K562 (cell line): ENCODE results near the gene STK17A.

ENCODE experiments used
- BRD4 ChIP-seq: fragments of 200-600 bp; sonication (generic); IDR thresholded peaks from 2 replicates; pipeline ENCODE4 v1.6.1; 2017; ENCODE audit warnings: inconsistent platforms
- CHD4 ChIP-seq: fragments of 200-600 bp; sonication (generic); IDR thresholded peaks from 3 replicates; pipeline ENCODE4 v1.6.1; 2012; ENCODE audit warnings: low read depth, mild to moderate bottlenecking, mixed read lengths, low read length, inconsistent platforms; ENCODE audit not compliant: insufficient read depth, insufficient replicate concordance, poor library complexity, severe bottlenecking
- DACH1 ChIP-seq: fragments of 450-650 bp; IDR thresholded peaks from 2 replicates; pipeline ENCODE4 v1.6.1; 2018; ENCODE audit not compliant: partially characterized antibody
- GTF2E2 ChIP-seq: fragments of 200-800 bp; sonication (Bioruptor generic); IDR thresholded peaks from 2 replicates; pipeline ENCODE4 v1.6.1; 2016; ENCODE audit warnings: missing genetic modification characterization, missing compliant biosample characterization
- POLR2A ChIP-seq: fragments of 450-650 bp; conservative IDR thresholded peaks from 2 replicates; pipeline ENCODE4 v1.6.1; 2016
- SIN3A ChIP-seq, 2 experiments: fragments of 150-350 bp in 1 of 2; IDR thresholded peaks; 2 replicates each; pipeline ENCODE4 v1.6.1; 2011 to 2016; ENCODE audit warnings: borderline replicate concordance in 2 of 2, low read depth in 2 of 2, low read length in 2 of 2, mild to moderate bottlenecking in 2 of 2, moderate library complexity in 2 of 2; ENCODE audit not compliant: control insufficient read depth in 1 of 2
- ZNF217 ChIP-seq: sonication (generic); formaldehyde crosslinking; IDR thresholded peaks from 2 replicates; pipeline ENCODE4 v1.8.0; 2022; ENCODE audit warnings: mild to moderate bottlenecking, missing genetic modification reagents
- ZNF316 ChIP-seq: fragments of 450-650 bp; IDR thresholded peaks from 2 replicates; pipeline ENCODE4 v1.6.1; 2016
- TF ChIP-seq, protein P1 (sequence below): fragments of 250-450 bp; sonication (Bioruptor Pico); IDR thresholded peaks from 2 replicates; pipeline ENCODE4 v1.5.0; 2020; ENCODE audit warnings: mild to moderate bottlenecking
- TF ChIP-seq, protein P2 (sequence below): fragments of 150-350 bp; conservative IDR thresholded peaks from 2 replicates; pipeline ENCODE4 v1.6.1; 2014; ENCODE audit warnings: low read length
- TF ChIP-seq, protein P3 (sequence below), 3 experiments: IDR thresholded peaks in 2 of 3; conservative IDR thresholded peaks in 1 of 3; 2 replicates each; pipeline ENCODE4 v1.5.1; 2011 to 2012; ENCODE audit warnings: low read length in 3 of 3, mild to moderate bottlenecking in 3 of 3, control low read depth in 2 of 3, improper control_type of control experiment in 1 of 3, inconsistent platforms in 1 of 3, low read depth in 1 of 3, mixed read lengths in 1 of 3, moderate library complexity in 1 of 3; ENCODE audit not compliant: insufficient read depth in 2 of 3

DNA sequence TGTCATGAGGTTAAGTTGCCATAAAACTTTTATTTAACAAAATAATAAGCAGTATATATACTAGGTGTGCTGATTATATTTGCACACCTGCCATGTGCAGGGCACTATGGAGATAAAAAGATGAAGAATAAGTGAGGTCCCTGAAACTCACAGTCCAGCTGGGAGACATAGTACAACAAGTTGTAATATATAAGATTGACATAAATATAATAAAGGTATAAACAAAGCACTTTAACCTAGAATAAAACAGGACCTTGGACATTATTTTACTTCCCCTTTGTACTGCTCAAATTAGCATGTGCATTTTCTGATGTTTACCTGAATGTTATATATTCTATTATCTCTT lies 6.2 kb downstream of the STK17A start:
- TF ChIP-seq POLR2A (no peak), DACH1 (no peak), ZNF217 (no peak), BRD4 (no peak), SIN3A (IDR thresholded peaks at IDR 0.05; ENCODE audit: borderline replicate concordance in 2 of 2, control insufficient read depth in 1 of 2, low read depth in 2 of 2, low read length in 2 of 2) (no peak), ZNF316 (no peak), GTF2E2 (no peak), CHD4 (no peak)
- TF ChIP-seq, protein P1, sequence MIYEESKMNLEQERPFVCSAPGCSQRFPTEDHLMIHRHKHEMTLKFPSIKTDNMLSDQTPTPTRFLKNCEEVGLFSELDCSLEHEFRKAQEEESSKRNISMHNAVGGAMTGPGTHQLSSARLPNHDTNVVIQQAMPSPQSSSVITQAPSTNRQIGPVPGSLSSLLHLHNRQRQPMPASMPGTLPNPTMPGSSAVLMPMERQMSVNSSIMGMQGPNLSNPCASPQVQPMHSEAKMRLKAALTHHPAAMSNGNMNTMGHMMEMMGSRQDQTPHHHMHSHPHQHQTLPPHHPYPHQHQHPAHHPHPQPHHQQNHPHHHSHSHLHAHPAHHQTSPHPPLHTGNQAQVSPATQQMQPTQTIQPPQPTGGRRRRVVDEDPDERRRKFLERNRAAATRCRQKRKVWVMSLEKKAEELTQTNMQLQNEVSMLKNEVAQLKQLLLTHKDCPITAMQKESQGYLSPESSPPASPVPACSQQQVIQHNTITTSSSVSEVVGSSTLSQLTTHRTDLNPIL (CRISPR knock-in tag): no peak
- TF ChIP-seq, protein P2, sequence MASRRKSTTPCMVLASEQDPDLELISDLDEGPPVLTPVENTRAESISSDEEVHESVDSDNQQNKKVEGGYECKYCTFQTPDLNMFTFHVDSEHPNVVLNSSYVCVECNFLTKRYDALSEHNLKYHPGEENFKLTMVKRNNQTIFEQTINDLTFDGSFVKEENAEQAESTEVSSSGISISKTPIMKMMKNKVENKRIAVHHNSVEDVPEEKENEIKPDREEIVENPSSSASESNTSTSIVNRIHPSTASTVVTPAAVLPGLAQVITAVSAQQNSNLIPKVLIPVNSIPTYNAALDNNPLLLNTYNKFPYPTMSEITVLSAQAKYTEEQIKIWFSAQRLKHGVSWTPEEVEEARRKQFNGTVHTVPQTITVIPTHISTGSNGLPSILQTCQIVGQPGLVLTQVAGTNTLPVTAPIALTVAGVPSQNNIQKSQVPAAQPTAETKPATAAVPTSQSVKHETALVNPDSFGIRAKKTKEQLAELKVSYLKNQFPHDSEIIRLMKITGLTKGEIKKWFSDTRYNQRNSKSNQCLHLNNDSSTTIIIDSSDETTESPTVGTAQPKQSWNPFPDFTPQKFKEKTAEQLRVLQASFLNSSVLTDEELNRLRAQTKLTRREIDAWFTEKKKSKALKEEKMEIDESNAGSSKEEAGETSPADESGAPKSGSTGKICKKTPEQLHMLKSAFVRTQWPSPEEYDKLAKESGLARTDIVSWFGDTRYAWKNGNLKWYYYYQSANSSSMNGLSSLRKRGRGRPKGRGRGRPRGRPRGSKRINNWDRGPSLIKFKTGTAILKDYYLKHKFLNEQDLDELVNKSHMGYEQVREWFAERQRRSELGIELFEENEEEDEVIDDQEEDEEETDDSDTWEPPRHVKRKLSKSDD: no peak
- TF ChIP-seq, protein P3, sequence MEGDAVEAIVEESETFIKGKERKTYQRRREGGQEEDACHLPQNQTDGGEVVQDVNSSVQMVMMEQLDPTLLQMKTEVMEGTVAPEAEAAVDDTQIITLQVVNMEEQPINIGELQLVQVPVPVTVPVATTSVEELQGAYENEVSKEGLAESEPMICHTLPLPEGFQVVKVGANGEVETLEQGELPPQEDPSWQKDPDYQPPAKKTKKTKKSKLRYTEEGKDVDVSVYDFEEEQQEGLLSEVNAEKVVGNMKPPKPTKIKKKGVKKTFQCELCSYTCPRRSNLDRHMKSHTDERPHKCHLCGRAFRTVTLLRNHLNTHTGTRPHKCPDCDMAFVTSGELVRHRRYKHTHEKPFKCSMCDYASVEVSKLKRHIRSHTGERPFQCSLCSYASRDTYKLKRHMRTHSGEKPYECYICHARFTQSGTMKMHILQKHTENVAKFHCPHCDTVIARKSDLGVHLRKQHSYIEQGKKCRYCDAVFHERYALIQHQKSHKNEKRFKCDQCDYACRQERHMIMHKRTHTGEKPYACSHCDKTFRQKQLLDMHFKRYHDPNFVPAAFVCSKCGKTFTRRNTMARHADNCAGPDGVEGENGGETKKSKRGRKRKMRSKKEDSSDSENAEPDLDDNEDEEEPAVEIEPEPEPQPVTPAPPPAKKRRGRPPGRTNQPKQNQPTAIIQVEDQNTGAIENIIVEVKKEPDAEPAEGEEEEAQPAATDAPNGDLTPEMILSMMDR (IDR thresholded peaks at IDR 0.05 in 2 of 3, conservative IDR thresholded peaks at IDR 0.05 in 1 of 3; ENCODE audit: insufficient read depth in 2 of 3, low read depth in 1 of 3, low read length in 3 of 3): no peak
